ENCODE results near the gene LZTFL1.
A peak's percentile ranks its signal among the peaks of the same experiment; 100 is the strongest.

Gene LZTFL1

GRCh38 chr3:45782381-45782780, 59.5 kb downstream of the LZTFL1 start:
- no peak for DNase-seq

GRCh38 chr3:45781841-45782240, 60.1 kb downstream of the LZTFL1 start:
- no peak for DNase-seq

GRCh38 chr3:45781271-45781670, 60.6 kb downstream of the LZTFL1 start:
- no peak for DNase-seq

GRCh38 chr3:45779746-45780735, 61.9 kb downstream of the LZTFL1 start:
- DNase-seq: no peak

- no peak for DNase-seq
Measured at GRCh38 chr3:45778761-45779201, 63.1 kb downstream of the LZTFL1 start.

GRCh38 chr3:45777746-45778386, 64.1 kb downstream of the LZTFL1 start:
- DNase-seq: no peak

- no peak for DNase-seq
Measured at GRCh38 chr3:45777111-45777745, 64.7 kb downstream of the LZTFL1 start.

GRCh38 chr3:45776611-45777010, 65.3 kb downstream of the LZTFL1 start:
- DNase-seq: peak; percentile 36

GRCh38 chr3:45776301-45776595, 65.7 kb downstream of the LZTFL1 start:
- no peak for DNase-seq

GRCh38 chr3:45775571-45776300, 66.2 kb downstream of the LZTFL1 start:
- no peak for DNase-seq

- no peak for DNase-seq
Measured at GRCh38 chr3:45774581-45775521, 67.1 kb downstream of the LZTFL1 start.

GRCh38 chr3:45773714-45774449, 68.0 kb downstream of the LZTFL1 start:
- no peak for DNase-seq

Measured in NCI-H2171 (cell line).